ENCODE data around the gene ZNF776. TPM values are rescaled to one million over a fixed set of nuclear protein-coding genes. Genes with fewer than 3 reads are reported as not detected.

The ZNF776 gene
- polyA plus RNA-seq, 1 donor (not counting 4 experiments of a cell fraction or from before 2014, with no cell fraction given): 7.4 TPM

DNA sequence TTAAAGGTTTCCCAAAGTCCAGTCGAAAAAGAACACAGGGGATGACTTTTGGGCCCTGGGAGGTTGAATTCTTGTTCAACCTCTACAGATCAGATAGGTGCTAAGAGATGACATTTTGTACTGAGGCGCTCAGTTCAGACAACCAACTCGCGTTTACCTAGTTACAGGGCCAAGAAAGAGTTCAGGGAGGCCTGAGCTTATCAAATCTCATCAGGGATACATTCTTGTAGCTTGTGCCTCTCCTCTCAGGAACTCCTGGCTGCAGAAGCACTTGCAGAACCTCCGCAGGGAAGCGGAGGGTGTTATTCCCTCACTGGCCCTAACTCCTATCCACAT is 825 bp downstream of the ZNF776 start:
- no peaks in the 10 kb centered on the region for H3K9me1 ChIP-seq (ENCODE audit: control insufficient read depth, extremely low read depth, insufficient read depth, low read length)
- H3K27me3 ChIP-seq (ENCODE audit: control insufficient read depth, extremely low read depth, insufficient read depth, low read length): no peaks in the 10 kb centered on the region
- peak overlapping the region; percentile 81 for H3K9ac ChIP-seq (ENCODE audit: control insufficient read depth, extremely low read depth, insufficient read depth, low read length)
- peak overlapping the region; percentile 75 for H3K27ac ChIP-seq (ENCODE audit: control insufficient read depth, insufficient read depth, low read length)
- H3K79me2 ChIP-seq (ENCODE audit: control insufficient read depth, insufficient read depth, low read length): peaks cover 40% of the 10 kb centered on the region
- DNase-seq (ENCODE audit: low read depth, low spot score): no peak
- peak overlapping the region; percentile 79 to 95 (median 90) for H3K4me3 ChIP-seq (ENCODE audit: control insufficient read depth in 2 of 3, extremely low read depth in 1 of 3, insufficient read depth in 2 of 3, low read depth in 1 of 3, low read length in 3 of 3)
- TF ChIP-seq EZH2 (IDR thresholded peaks at IDR 0.05; ENCODE audit: low read length): no peak
- TF ChIP-seq, protein P1, sequence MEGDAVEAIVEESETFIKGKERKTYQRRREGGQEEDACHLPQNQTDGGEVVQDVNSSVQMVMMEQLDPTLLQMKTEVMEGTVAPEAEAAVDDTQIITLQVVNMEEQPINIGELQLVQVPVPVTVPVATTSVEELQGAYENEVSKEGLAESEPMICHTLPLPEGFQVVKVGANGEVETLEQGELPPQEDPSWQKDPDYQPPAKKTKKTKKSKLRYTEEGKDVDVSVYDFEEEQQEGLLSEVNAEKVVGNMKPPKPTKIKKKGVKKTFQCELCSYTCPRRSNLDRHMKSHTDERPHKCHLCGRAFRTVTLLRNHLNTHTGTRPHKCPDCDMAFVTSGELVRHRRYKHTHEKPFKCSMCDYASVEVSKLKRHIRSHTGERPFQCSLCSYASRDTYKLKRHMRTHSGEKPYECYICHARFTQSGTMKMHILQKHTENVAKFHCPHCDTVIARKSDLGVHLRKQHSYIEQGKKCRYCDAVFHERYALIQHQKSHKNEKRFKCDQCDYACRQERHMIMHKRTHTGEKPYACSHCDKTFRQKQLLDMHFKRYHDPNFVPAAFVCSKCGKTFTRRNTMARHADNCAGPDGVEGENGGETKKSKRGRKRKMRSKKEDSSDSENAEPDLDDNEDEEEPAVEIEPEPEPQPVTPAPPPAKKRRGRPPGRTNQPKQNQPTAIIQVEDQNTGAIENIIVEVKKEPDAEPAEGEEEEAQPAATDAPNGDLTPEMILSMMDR (optimal IDR thresholded peaks at IDR 0.05 in 1 of 3, IDR thresholded peaks at IDR 0.05 in 1 of 3, conservative IDR thresholded peaks at IDR 0.05 in 1 of 3; ENCODE audit: extremely low read depth in 1 of 3, insufficient read depth in 2 of 3, low read length in 3 of 3): no peak
- H3K36me3 ChIP-seq (ENCODE audit: control insufficient read depth in 2 of 2, extremely low read depth in 1 of 2, insufficient read depth in 2 of 2, low read length in 2 of 2): peaks cover 3 to 7% of the 10 kb centered on the region in 2 experiments
- FAIRE-seq: no peak
- no peaks in the 10 kb centered on the region for H4K20me1 ChIP-seq (ENCODE audit: control insufficient read depth, extremely low read depth, insufficient read depth, low read length)
- peak overlapping the region; percentile 94 for H2AFZ ChIP-seq (ENCODE audit: control insufficient read depth, low read length)
- H3K4me1 ChIP-seq (ENCODE audit: control insufficient read depth, extremely low read depth, insufficient read depth, low read length): peaks cover 6% of the 10 kb centered on the region
- peak overlapping the region; percentile 87 for H3K4me2 ChIP-seq (ENCODE audit: control insufficient read depth, extremely low read depth, insufficient read depth, low read depth, low read length)
- dilution Hi-C loops (cut with MboI; ENCODE audit: extremely low pct_ligation_motif_present, low sequenced_read_pairs): no loop called here
- no peaks in the 10 kb centered on the region for H3K9me3 ChIP-seq (ENCODE audit: control insufficient read depth, low read depth, low read length)

DNA sequence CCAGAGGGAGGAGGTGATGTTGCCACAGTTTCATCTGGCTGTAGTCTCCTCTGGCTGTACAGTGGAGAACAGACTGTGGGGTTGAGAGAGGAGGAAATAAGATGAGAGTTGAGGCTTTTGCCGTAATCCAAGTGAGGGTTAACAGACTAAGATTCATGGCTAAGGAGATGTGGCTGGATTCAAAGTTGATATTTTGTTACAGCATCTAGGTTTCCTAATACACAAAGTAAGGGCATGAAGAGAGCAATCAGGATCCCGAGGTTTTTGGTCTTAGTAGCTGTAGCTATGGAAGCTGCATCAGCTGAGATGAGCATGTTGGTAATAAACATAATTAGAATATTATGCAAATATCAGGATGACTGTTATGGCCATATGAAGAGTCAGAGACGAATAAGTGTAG is 1.4 kb downstream of the ZNF776 start:
- DNase-seq (ENCODE audit: low read depth, low spot score) (no peak), FAIRE-seq (peak; percentile 29)
- dilution Hi-C loops (cut with MboI; ENCODE audit: extremely low pct_ligation_motif_present, low sequenced_read_pairs): no loop called here
- Histone ChIP-seq H3K4me2 (ENCODE audit: control insufficient read depth, extremely low read depth, insufficient read depth, low read depth, low read length) (peak overlapping the region; percentile 87), H3K4me1 (ENCODE audit: control insufficient read depth, extremely low read depth, insufficient read depth, low read length) (peaks cover 6% of the 10 kb centered on the region), H2AFZ (ENCODE audit: control insufficient read depth, low read length) (no peak overlapping the region), H3K79me2 (ENCODE audit: control insufficient read depth, insufficient read depth, low read length) (peaks cover 40% of the 10 kb centered on the region), H3K27ac (ENCODE audit: control insufficient read depth, insufficient read depth, low read length) (no peak overlapping the region), H3K36me3 (ENCODE audit: control insufficient read depth in 2 of 2, extremely low read depth in 1 of 2, insufficient read depth in 2 of 2, low read length in 2 of 2) (peaks cover 8 to 11% of the 10 kb centered on the region in 2 experiments), H3K4me3 (ENCODE audit: control insufficient read depth in 2 of 3, extremely low read depth in 1 of 3, insufficient read depth in 2 of 3, low read depth in 1 of 3, low read length in 3 of 3) (peak overlapping the region; percentile 79 to 95 (median 90)), H3K27me3 (ENCODE audit: control insufficient read depth, extremely low read depth, insufficient read depth, low read length) (no peaks in the 10 kb centered on the region), H3K9me1 (ENCODE audit: control insufficient read depth, extremely low read depth, insufficient read depth, low read length) (no peaks in the 10 kb centered on the region), H4K20me1 (ENCODE audit: control insufficient read depth, extremely low read depth, insufficient read depth, low read length) (no peaks in the 10 kb centered on the region), H3K9ac (ENCODE audit: control insufficient read depth, extremely low read depth, insufficient read depth, low read length) (no peak overlapping the region), H3K9me3 (ENCODE audit: control insufficient read depth, low read depth, low read length) (no peaks in the 10 kb centered on the region)
- TF ChIP-seq EZH2 (IDR thresholded peaks at IDR 0.05; ENCODE audit: low read length): no peak
- TF ChIP-seq, protein P1 (optimal IDR thresholded peaks at IDR 0.05 in 1 of 3, IDR thresholded peaks at IDR 0.05 in 1 of 3, conservative IDR thresholded peaks at IDR 0.05 in 1 of 3; ENCODE audit: extremely low read depth in 1 of 3, insufficient read depth in 2 of 3, low read length in 3 of 3): no peak

Measured in keratinocyte (primary cell).